Keratinocyte (primary cell): ENCODE results near the gene ACER3. TPM values are rescaled to one million over a fixed set of nuclear protein-coding genes. Genes with fewer than 3 reads are reported as not detected.
A peak's percentile ranks its signal among the peaks of the same experiment; 100 is the strongest.

Source experiments
- DNase-seq: peaks from one replicate; pipeline ENCODE4 v3.0.0-alpha.2; 2011; ENCODE audit warnings: low read depth, missing footprints, low spot score
- FAIRE-seq: peaks from 2 replicates; lab custom pipeline; 2011; peaks lifted over from hg19 to GRCh38; lab: Jason Lieb, UNC
- H2AFZ ChIP-seq: 2 replicates; pipeline ENCODE4 v1.6.0; 2012; ENCODE audit warnings: low read length, control low read depth, inconsistent platforms; ENCODE audit not compliant: control insufficient read depth
- H3K27ac ChIP-seq: 2 replicates; pipeline ENCODE4 v1.5.1; 2011; ENCODE audit warnings: low read length; ENCODE audit not compliant: control insufficient read depth, insufficient read depth
- H3K27me3 ChIP-seq: 3 replicates; pipeline ENCODE4 v1.6.0; 2011; ENCODE audit warnings: low read length; ENCODE audit not compliant: control insufficient read depth, insufficient read depth; ENCODE audit errors: extremely low read depth
- H3K36me3 ChIP-seq, 2 experiments: 2 replicates in 1 of 2; 3 replicates in 1 of 2; pipeline ENCODE4 v1.5.1; 2011; ENCODE audit warnings: low read length in 2 of 2, mild to moderate bottlenecking in 1 of 2; ENCODE audit not compliant: control insufficient read depth in 2 of 2, insufficient read depth in 2 of 2; ENCODE audit errors: extremely low read depth in 1 of 2
- H3K4me1 ChIP-seq: 3 replicates; pipeline ENCODE4 v1.5.1; 2011; ENCODE audit warnings: low read length; ENCODE audit not compliant: control insufficient read depth, insufficient read depth; ENCODE audit errors: extremely low read depth
- H3K4me2 ChIP-seq: 3 replicates; pipeline ENCODE4 v1.6.0; 2011; ENCODE audit warnings: low read depth, low read length; ENCODE audit not compliant: control insufficient read depth, insufficient read depth; ENCODE audit errors: extremely low read depth
- H3K4me3 ChIP-seq, 3 experiments: fragments of 200-600 bp in 1 of 3; sonication (generic) in 1 of 3; 2 replicates in 2 of 3; 3 replicates in 1 of 3; pipeline ENCODE4 v1.5.1; 2011 to 2016; ENCODE audit warnings: low read length in 3 of 3, mild to moderate bottlenecking in 3 of 3, control low read depth in 2 of 3, inconsistent platforms in 1 of 3, low read depth in 1 of 3, mixed read lengths in 1 of 3, mixed run types in 1 of 3, moderate library complexity in 1 of 3; ENCODE audit not compliant: control insufficient read depth in 2 of 3, insufficient read depth in 2 of 3; ENCODE audit errors: extremely low read depth in 1 of 3
- H3K79me2 ChIP-seq: 2 replicates; pipeline ENCODE4 v1.6.0; 2012; ENCODE audit warnings: low read length; ENCODE audit not compliant: control insufficient read depth, insufficient read depth
- H3K9ac ChIP-seq: 3 replicates; pipeline ENCODE4 v1.6.0; 2011; ENCODE audit warnings: low read length; ENCODE audit not compliant: control insufficient read depth, insufficient read depth; ENCODE audit errors: extremely low read depth
- H3K9me1 ChIP-seq: 3 replicates; pipeline ENCODE4 v1.6.0; 2011; ENCODE audit warnings: low read length; ENCODE audit not compliant: control insufficient read depth, insufficient read depth; ENCODE audit errors: extremely low read depth
- H3K9me3 ChIP-seq: 2 replicates; pipeline ENCODE4 v1.5.1; 2012; ENCODE audit warnings: low read depth, low read length; ENCODE audit not compliant: control insufficient read depth
- H4K20me1 ChIP-seq: 3 replicates; pipeline ENCODE4 v1.6.0; 2011; ENCODE audit warnings: low read length; ENCODE audit not compliant: control insufficient read depth, insufficient read depth; ENCODE audit errors: extremely low read depth
- CTCF ChIP-seq, 3 experiments: IDR thresholded peaks in 1 of 3; conservative IDR thresholded peaks in 1 of 3; optimal IDR thresholded peaks in 1 of 3; 2 replicates in 2 of 3; 3 replicates in 1 of 3; pipeline versions ENCODE3 to v1.5.1; 2011; ENCODE audit warnings: low read length in 3 of 3, mild to moderate bottlenecking in 3 of 3, moderate library complexity in 2 of 3, control low read depth in 1 of 3, inconsistent platforms in 1 of 3; ENCODE audit not compliant: insufficient read depth in 2 of 3; ENCODE audit errors: extremely low read depth in 1 of 3
- EZH2 ChIP-seq: IDR thresholded peaks from one replicate; pipeline ENCODE4 v1.6.1; 2012; ENCODE audit warnings: inconsistent platforms, mild to moderate bottlenecking, low read length, moderate library complexity
- dilution Hi-C: fragments of 300-500 bp; cut with MboI; formaldehyde crosslinking; loops from one replicate; pipeline ENCODE4 v1.7.0; 2020; ENCODE audit warnings: low sequenced_read_pairs; ENCODE audit not compliant: extremely low pct_ligation_motif_present
- polyA plus RNA-seq, 5 experiments: library from polyadenylated mRNA; depleted of rRNA in 3 of 5; stranded (reverse) in 3 of 5; stranded (forward) in 1 of 5; unstranded in 1 of 5; fragments of >200 nt; gene quantifications; 1 replicate in 1 of 5; 2 replicates in 3 of 5; 3 replicates in 1 of 5; pipeline versions ENCODE4 v1.2.1 to v1.2.3, GENCODE V29; 2011 to 2012; ENCODE audit warnings: missing spikeins in 2 of 5, low read depth in 1 of 5, low replicate concordance in 1 of 5

ACER3 gene
- polyA plus RNA-seq, 1 donor (not counting 4 experiments of a cell fraction or from before 2014, with no cell fraction given), result 55.0 TPM

- Histone ChIP-seq H4K20me1 (no peaks in the 10 kb centered on the region), H3K27me3 (peaks cover 23% of the 10 kb centered on the region), H3K79me2 (no peaks in the 10 kb centered on the region), H2AFZ (peak overlapping the region; percentile 80), H3K9me3 (no peaks in the 10 kb centered on the region), H3K4me2 (peak overlapping the region; percentile 89), H3K4me3 (peak overlapping the region; percentile 52 to 80 (median 71)), H3K9me1 (peaks cover 2% of the 10 kb centered on the region), H3K4me1 (peaks cover 8% of the 10 kb centered on the region), H3K27ac (no peak overlapping the region), H3K9ac (peak overlapping the region; percentile 65), H3K36me3 (no peaks in the 10 kb centered on the region)
- dilution Hi-C loops, result no loop called here
- FAIRE-seq, result no peak
- no peak for TF ChIP-seq EZH2
- no peak for DNase-seq
Measured at GRCh38 chr11:77065878-77066228, 205.1 kb downstream of the ACER3 start.

- H3K9ac ChIP-seq, result peak within 1 kb of the TSS; percentile 65
- H3K36me3 ChIP-seq, result no peaks in the 10 kb centered on the region
- peaks cover 8% of the 10 kb centered on the region for H3K4me1 ChIP-seq
- no peaks in the 10 kb centered on the region for H3K9me3 ChIP-seq
- peak within 1 kb of the TSS; percentile 52 to 80 (median 71) for H3K4me3 ChIP-seq
- dilution Hi-C loops, result no loop called here
- peak within 1 kb of the TSS; percentile 89 for H3K4me2 ChIP-seq
- no peaks in the 10 kb centered on the region for H3K79me2 ChIP-seq
- FAIRE-seq (no peak), DNase-seq (peak; percentile 19)
- TF ChIP-seq CTCF (optimal IDR thresholded peaks at IDR 0.05 in 1 of 3, IDR thresholded peaks at IDR 0.05 in 1 of 3, conservative IDR thresholded peaks at IDR 0.05 in 1 of 3; ENCODE audit: extremely low read depth in 1 of 3, insufficient read depth in 2 of 3, low read length in 3 of 3) (peak in 2 of 3 experiments; percentile 16 to 26), EZH2 (no peak)
- H4K20me1 ChIP-seq, result no peaks in the 10 kb centered on the region
- H3K27ac ChIP-seq, result no peak within 1 kb of the TSS
- peak within 1 kb of the TSS; percentile 80 for H2AFZ ChIP-seq
- H3K27me3 ChIP-seq, result peaks cover 23% of the 10 kb centered on the region
- peaks cover 2% of the 10 kb centered on the region for H3K9me1 ChIP-seq
Measured at GRCh38 chr11:77066229-77067042, 205.7 kb downstream of the ACER3 start, which contains the start of gene CAPN5. CAPN5 (plus strand) TSS chr11:77066971; CDS start chr11:77084887, 17,916 bp downstream.
